ENCODE results near the gene C6. TPM values are rescaled to one million over a fixed set of nuclear protein-coding genes. Genes with fewer than 3 reads are reported as not detected.
A peak's percentile ranks its signal among the peaks of the same experiment; 100 is the strongest.

The C6 gene
- total RNA-seq, 1 donor from 2014 or later = not detected

- H3K4me3 ChIP-seq (ENCODE audit: low read depth, low read length) = no peak overlapping the region
- no peak for DNase-seq (ENCODE audit: low read depth)
- TF ChIP-seq CTCF (conservative IDR thresholded peaks at IDR 0.05; ENCODE audit: low read depth, low read length) = no peak
These were observed 68.0 kb downstream of the C6 start for GRCh38 chr5:41145306-41145705.

GRCh38 chr5:41143131-41143901 is 70.0 kb downstream of the C6 start:
- no peak for DNase-seq (ENCODE audit: low read depth)
- no peak overlapping the region for H3K4me3 ChIP-seq (ENCODE audit: low read depth, low read length)
- TF ChIP-seq CTCF (conservative IDR thresholded peaks at IDR 0.05; ENCODE audit: low read depth, low read length) = no peak

GRCh38 chr5:41127967-41128690 is 85.2 kb downstream of the C6 start:
- no peak for TF ChIP-seq CTCF (conservative IDR thresholded peaks at IDR 0.05; ENCODE audit: low read depth, low read length)
- DNase-seq (ENCODE audit: low read depth) = peak; percentile 25

GRCh38 chr5:41122459-41122858 is 90.9 kb downstream of the C6 start:
- DNase-seq (ENCODE audit: low read depth) = no peak

More at GRCh38 chr5:41127967-41128690, 85.2 kb downstream of the C6 start:
- H3K4me3 ChIP-seq (ENCODE audit: low read depth, low read length) = no peak overlapping the region

GRCh38 chr5:41120600-41120999 is 92.7 kb downstream of the C6 start:
- no peak overlapping the region for H3K4me3 ChIP-seq (ENCODE audit: low read depth, low read length)
- DNase-seq (ENCODE audit: low read depth) = no peak
- TF ChIP-seq CTCF (conservative IDR thresholded peaks at IDR 0.05; ENCODE audit: low read depth, low read length) = no peak

More at GRCh38 chr5:41122459-41122858, 90.9 kb downstream of the C6 start:
- H3K4me3 ChIP-seq (ENCODE audit: low read depth, low read length) = no peak overlapping the region
- TF ChIP-seq CTCF (conservative IDR thresholded peaks at IDR 0.05; ENCODE audit: low read depth, low read length) = no peak

- no peak overlapping the region for H3K4me3 ChIP-seq (ENCODE audit: low read depth, low read length)
- peak; percentile 12 for TF ChIP-seq CTCF (conservative IDR thresholded peaks at IDR 0.05; ENCODE audit: low read depth, low read length)
- no peak for DNase-seq (ENCODE audit: low read depth)
These were observed 95.2 kb downstream of the C6 start for GRCh38 chr5:41118177-41118576.
